GM23248 (cell line): ENCODE results near the gene SMCO4. TPM values are rescaled to one million over a fixed set of nuclear protein-coding genes. Genes with fewer than 3 reads are reported as not detected.

Experiments used
- DNase-seq: peaks from one replicate; pipeline ENCODE4 v3.0.0-alpha.2; 2015
- H2AFZ ChIP-seq: fragments of 200-600 bp; sonication (generic); 2 replicates; pipeline ENCODE4 v1.6.1; 2016; ENCODE audit warnings: antibody characterized with exemption
- H3F3A ChIP-seq: fragments of 200-600 bp; sonication (generic); 2 replicates; pipeline ENCODE4 v1.6.1; 2016; ENCODE audit warnings: mild to moderate bottlenecking, antibody characterized with exemption, mixed run types; ENCODE audit not compliant: insufficient read depth
- H3K27ac ChIP-seq: fragments of 200-600 bp; sonication (generic); 2 replicates; pipeline ENCODE4 v1.5.1; 2016; ENCODE audit warnings: mild to moderate bottlenecking
- H3K27me3 ChIP-seq: fragments of 200-600 bp; sonication (generic); replicated peaks from 2 replicates; pipeline ENCODE4 v1.6.1; 2016; ENCODE audit warnings: mild to moderate bottlenecking; ENCODE audit not compliant: insufficient read depth
- H3K36me3 ChIP-seq: fragments of 200-600 bp; sonication (generic); 2 replicates; pipeline ENCODE4 v1.6.1; 2016; ENCODE audit warnings: low read depth, mild to moderate bottlenecking
- H3K4me1 ChIP-seq: fragments of 200-600 bp; sonication (generic); 2 replicates; pipeline ENCODE4 v1.6.1; 2016; ENCODE audit warnings: mild to moderate bottlenecking; ENCODE audit not compliant: insufficient read depth
- H3K4me2 ChIP-seq: fragments of 200-600 bp; sonication (generic); one replicate; pipeline ENCODE4 v1.6.1; 2016; ENCODE audit warnings: mild to moderate bottlenecking; ENCODE audit not compliant: unreplicated experiment
- H3K4me3 ChIP-seq: fragments of 200-600 bp; sonication (generic); 2 replicates; pipeline ENCODE4 v1.5.1; 2016; ENCODE audit warnings: mild to moderate bottlenecking
- H3K79me2 ChIP-seq: fragments of 200-600 bp; sonication (generic); 2 replicates; pipeline ENCODE4 v1.6.1; 2016; ENCODE audit warnings: mild to moderate bottlenecking; ENCODE audit not compliant: insufficient read depth
- H3K9ac ChIP-seq: fragments of 200-600 bp; sonication (generic); 2 replicates; pipeline ENCODE4 v1.6.1; 2016; ENCODE audit warnings: mild to moderate bottlenecking
- H3K9me2 ChIP-seq: fragments of 200-600 bp; sonication (generic); 2 replicates; pipeline ENCODE4 v1.6.1; 2016; ENCODE audit warnings: mixed run types, mild to moderate bottlenecking, moderate library complexity; ENCODE audit not compliant: insufficient read depth
- H3K9me3 ChIP-seq: fragments of 200-600 bp; sonication (generic); one replicate; pipeline ENCODE4 v1.6.1; 2017; ENCODE audit warnings: low read depth
- H4K20me1 ChIP-seq: fragments of 200-600 bp; sonication (generic); 2 replicates; pipeline ENCODE4 v1.6.0; 2016; ENCODE audit not compliant: insufficient read depth
- EZH2 ChIP-seq: fragments of 200-600 bp; sonication (generic); IDR thresholded peaks from 2 replicates; pipeline ENCODE4 v1.6.1; 2018; ENCODE audit warnings: antibody characterized with exemption, mild to moderate bottlenecking; ENCODE audit not compliant: insufficient read depth, poor library complexity, severe bottlenecking
- EZH2phosphoT487 ChIP-seq: fragments of 200-600 bp; sonication (generic); IDR thresholded peaks from 2 replicates; pipeline ENCODE4 v1.6.1; 2018; ENCODE audit warnings: antibody characterized with exemption, moderate library complexity, mild to moderate bottlenecking, low read depth; ENCODE audit not compliant: insufficient read depth
- WGBS, 2 experiments: methylation state at CpG; one replicate each; pipeline ENCODE4 v1.1.6; 2015 to 2017; ENCODE audit warnings: low lambda C conversion rate in 2 of 2, low coverage in 1 of 2; ENCODE audit errors: missing lambda C conversion rate in 2 of 2; 5-methylcytosine and 5-hydroxymethylcytosine counted together
- in situ Hi-C: fragments of 300-500 bp; cut with MboI; formaldehyde crosslinking; loops from 2 replicates; pipeline ENCODE4 v1.15.0; 2020
- polyA plus RNA-seq: library from polyadenylated mRNA; unstranded; fragments of >200 nt; fragmentation: Nextera tagmentation; extraction: Ambion mirVana; gene quantifications from 2 replicates; pipeline ENCODE4 v1.2.1, GENCODE V29; 2016
- total RNA-seq: library from RNA; depleted of rRNA; stranded (reverse); fragments of >200 nt; shearing (Covaris generic); gene quantifications from 2 replicates; pipeline ENCODE4 v1.2.3, GENCODE V29; 2014

SMCO4 gene
- total and polyA plus RNA-seq, 2 experiments from 2014 or later = 12.9 to 21.1 TPM

DNA sequence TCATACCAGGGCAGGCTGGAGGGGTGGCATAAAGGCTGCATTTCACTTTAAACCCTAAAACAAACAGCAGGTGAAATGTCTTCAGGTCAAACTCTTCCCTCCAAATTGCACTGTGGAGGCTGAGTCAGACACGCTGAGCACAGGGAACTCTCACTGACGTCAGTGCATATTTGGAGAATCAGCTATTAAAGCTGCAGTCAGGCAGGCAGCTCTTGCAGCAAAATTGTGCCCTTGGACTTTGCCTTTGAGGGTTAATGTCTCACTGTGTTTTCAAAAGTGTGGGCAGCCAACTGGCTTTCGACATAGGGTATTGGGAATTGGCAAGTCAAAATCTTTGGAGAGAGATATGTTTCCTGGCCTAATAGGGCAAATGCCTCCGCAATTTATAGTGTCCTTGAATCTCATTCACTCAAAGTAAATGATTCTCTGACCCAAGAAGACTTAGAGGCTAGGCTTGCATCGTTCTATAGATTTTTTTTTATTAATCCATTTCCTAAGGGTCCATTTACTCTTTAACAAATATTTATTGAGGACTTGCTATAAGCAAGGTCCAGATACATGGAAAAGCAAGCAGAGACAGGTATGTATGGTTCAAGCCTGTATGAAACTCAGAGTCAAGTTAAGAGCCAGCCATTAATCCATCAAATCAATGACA lies 27.7 kb upstream of the SMCO4 start:
- no peak overlapping the region for H3K9ac ChIP-seq
- no peak overlapping the region for H3K4me2 ChIP-seq
- H3K4me1 ChIP-seq = no peaks in the 10 kb centered on the region
- no peaks in the 10 kb centered on the region for H3K9me2 ChIP-seq
- no peak overlapping the region for H3K4me3 ChIP-seq
- no peak overlapping the region for H2AFZ ChIP-seq
- peak; percentile 80 for DNase-seq
- in situ Hi-C loops = no loop called here
- H3K9me3 ChIP-seq = no peaks in the 10 kb centered on the region
- H3K27me3 ChIP-seq = peaks cover under 1% of the 10 kb centered on the region; the same call in 1 of the 2 replicates
- no peaks in the 10 kb centered on the region for H4K20me1 ChIP-seq
- no peaks in the 10 kb centered on the region for H3K36me3 ChIP-seq
- no peak overlapping the region for H3K27ac ChIP-seq
- no peak for TF ChIP-seq EZH2
- no peak for TF ChIP-seq EZH2phosphoT487
- WGBS, 2 experiments = 21 to 27% methylated on average over 5 of the region's 5 CpGs
- no peaks in the 10 kb centered on the region for H3K79me2 ChIP-seq
- H3F3A ChIP-seq = 0 out of 2 replicates have a peak, but pooled peaks cover 2% of the 10 kb centered on the region

- no peak overlapping the region for H3K27ac ChIP-seq
- no peak overlapping the region for H3K4me3 ChIP-seq
- no peak for TF ChIP-seq EZH2
- no peak overlapping the region for H3K9ac ChIP-seq
- no peaks in the 10 kb centered on the region for H3K4me1 ChIP-seq
- no peaks in the 10 kb centered on the region for H3K9me3 ChIP-seq
- no peaks in the 10 kb centered on the region for H3F3A ChIP-seq
- H3K27me3 ChIP-seq = peaks cover 5% of the 10 kb centered on the region; the same call in 1 of the 2 replicates
- H3K9me2 ChIP-seq = no peaks in the 10 kb centered on the region
- no peak for DNase-seq
- no peaks in the 10 kb centered on the region for H3K36me3 ChIP-seq
- H3K79me2 ChIP-seq = no peaks in the 10 kb centered on the region
- H2AFZ ChIP-seq = no peak overlapping the region
- no peak overlapping the region for H3K4me2 ChIP-seq
- H4K20me1 ChIP-seq = no peaks in the 10 kb centered on the region
- in situ Hi-C loops = no loop called here
Measured at GRCh38 chr11:93569496-93569895, 26.3 kb upstream of the SMCO4 start.

GRCh38 chr11:93568726-93569125 lies 25.5 kb upstream of the SMCO4 start:
- no peaks in the 10 kb centered on the region for H3K36me3 ChIP-seq
- H4K20me1 ChIP-seq = no peaks in the 10 kb centered on the region
- no peak overlapping the region for H2AFZ ChIP-seq
- in situ Hi-C loops = no loop called here
- H3K27ac ChIP-seq = no peak overlapping the region
- H3K4me1 ChIP-seq = no peaks in the 10 kb centered on the region
- no peak overlapping the region for H3K4me2 ChIP-seq
- DNase-seq = no peak
- no peaks in the 10 kb centered on the region for H3K9me3 ChIP-seq
- no peaks in the 10 kb centered on the region for H3K79me2 ChIP-seq
- peaks cover 5% of the 10 kb centered on the region; the same call in 1 of the 2 replicates for H3K27me3 ChIP-seq
- WGBS, 2 experiments = 26 to 31% methylated on average over 2 of the region's 2 CpGs
- H3F3A ChIP-seq = no peaks in the 10 kb centered on the region
- no peak overlapping the region for H3K4me3 ChIP-seq
- H3K9ac ChIP-seq = no peak overlapping the region
- no peak for TF ChIP-seq EZH2phosphoT487
- TF ChIP-seq EZH2 = no peak
- H3K9me2 ChIP-seq = no peaks in the 10 kb centered on the region

DNA sequence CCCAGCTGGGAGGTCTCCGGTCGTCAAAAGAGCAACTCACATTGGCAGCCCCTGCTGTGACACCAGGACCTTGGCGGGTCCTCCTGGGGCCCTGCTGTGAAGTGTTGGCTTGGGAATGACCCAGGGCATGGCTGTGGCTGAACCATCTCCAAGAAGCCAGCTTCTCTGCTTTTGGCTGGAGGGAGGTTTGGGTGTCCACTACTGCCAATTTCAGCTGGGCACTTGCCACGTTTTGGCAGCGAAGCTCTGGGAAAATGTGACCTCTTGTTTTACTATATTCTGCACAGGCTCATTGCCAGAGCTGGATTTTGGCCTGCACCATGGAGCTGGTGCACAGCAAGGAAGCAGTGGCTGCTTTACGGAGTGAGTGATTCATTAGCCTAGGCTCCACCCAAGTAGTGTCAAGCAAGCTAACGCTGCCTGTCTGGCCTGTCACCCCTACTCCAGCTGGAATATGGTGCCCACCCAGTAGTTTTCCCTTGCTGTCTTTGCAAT lies 24.3 kb upstream of the SMCO4 start:
- Histone ChIP-seq H3K4me1 (no peaks in the 10 kb centered on the region), H3K79me2 (no peaks in the 10 kb centered on the region), H4K20me1 (no peaks in the 10 kb centered on the region), H3K27ac (no peak overlapping the region), H2AFZ (no peak overlapping the region), H3F3A (no peaks in the 10 kb centered on the region), H3K4me3 (no peak overlapping the region), H3K9ac (no peak overlapping the region), H3K9me2 (no peaks in the 10 kb centered on the region), H3K27me3 (peaks cover 5% of the 10 kb centered on the region; the same call in 1 of the 2 replicates), H3K36me3 (no peaks in the 10 kb centered on the region), H3K9me3 (no peaks in the 10 kb centered on the region), H3K4me2 (no peak overlapping the region)
- DNase-seq = peak; percentile 35
- 8 to 15% methylated on average over 7 of the region's 7 CpGs for whole genome bisulfite sequencing, 2 experiments
- no peak for TF ChIP-seq EZH2phosphoT487
- in situ Hi-C loops = no loop called here
